GM18907 (cell line): Measurements from ENCODE around the gene TRPM2.
"Not testable (repeated sequence)": the region's sequence is repeated elsewhere in the genome, so short reads cannot be mapped to it uniquely, and the experiment has no call there.

Experiments used
- ATAC-seq: cut with Tn5 transposase; IDR thresholded peaks from one replicate; pipeline ENCODE4 v1.9.1; 2021; ENCODE audit warnings: mild to moderate bottlenecking, moderate library complexity; ENCODE audit not compliant: unreplicated experiment

TRPM2 gene

DNA sequence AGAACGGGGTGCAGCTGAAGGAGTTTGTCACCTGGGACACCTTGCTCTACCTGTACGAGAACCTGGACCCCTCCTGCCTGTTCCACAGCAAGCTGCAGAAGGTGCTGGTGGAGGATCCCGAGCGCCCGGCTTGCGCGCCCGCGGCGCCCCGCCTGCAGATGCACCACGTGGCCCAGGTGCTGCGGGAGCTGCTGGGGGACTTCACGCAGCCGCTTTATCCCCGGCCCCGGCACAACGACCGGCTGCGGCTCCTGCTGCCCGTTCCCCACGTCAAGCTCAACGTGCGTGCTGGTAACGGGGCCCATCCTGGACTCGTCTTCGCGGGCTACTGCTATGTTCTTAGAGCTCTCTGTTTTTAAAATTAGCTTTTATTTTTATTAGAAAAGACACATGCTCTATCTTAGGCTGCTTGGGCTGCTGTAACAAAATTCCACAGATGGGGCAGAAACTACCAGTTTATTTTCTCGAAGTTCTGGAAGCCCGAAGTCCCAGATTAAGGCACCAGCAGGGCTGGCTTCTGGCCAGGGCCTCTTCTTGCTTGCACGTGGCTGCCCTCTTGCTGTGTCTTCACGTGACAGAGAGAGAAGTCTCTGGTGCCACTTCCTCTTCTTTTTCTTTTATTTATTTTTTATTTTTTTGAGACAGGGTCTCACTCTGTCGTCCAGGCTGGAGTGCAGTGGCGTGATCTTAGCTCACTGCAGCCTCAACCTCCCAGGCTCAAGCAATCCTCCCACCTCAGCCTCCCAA lies 38.1 kb downstream of the TRPM2 start:
- ATAC-seq: no peak

- no peak for ATAC-seq
These were observed 38.8 kb downstream of the TRPM2 start for GRCh38 chr21:44392185-44392584.

DNA sequence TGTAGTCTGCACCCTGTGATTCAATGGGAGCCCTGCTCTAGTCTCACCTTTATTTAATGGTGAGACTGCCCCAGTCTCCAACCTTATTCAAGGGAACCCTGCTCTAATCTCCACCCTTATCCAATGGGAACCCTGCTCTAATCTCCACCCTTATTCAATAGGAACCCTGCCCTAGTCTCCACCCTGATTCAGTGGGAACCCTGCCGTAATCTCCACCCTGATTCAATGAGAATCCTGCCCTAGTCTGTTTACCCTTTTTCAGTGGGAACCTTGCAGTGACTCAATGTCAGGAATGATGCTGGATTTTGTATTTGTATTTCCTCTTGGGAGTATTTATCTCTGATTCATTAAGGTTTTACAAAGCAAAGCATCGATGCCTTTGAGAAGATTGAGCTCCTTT lies 39.5 kb downstream of the TRPM2 start:
- no peak for ATAC-seq

DNA sequence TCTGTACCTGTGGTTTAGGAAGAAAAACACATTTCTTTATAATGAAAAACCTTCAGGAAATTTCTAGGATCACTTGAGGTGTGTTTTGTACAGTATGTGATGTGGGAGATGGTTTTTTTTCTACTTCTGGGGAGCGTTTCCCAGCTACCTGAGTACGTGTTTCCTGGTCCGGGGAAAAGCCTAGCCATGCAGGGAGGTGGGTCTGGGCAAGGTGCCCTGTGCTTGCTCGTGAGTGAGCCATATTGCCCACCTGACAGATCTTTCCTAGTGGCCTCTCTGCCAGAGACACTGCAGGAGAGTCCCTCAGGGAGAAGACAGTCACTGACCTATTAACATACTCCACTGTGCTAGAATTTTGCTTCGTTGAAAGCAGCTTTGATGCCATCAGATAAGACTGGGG lies 41.3 kb downstream of the TRPM2 start:
- ATAC-seq: no peak

- no peak for ATAC-seq
These were observed 41.8 kb downstream of the TRPM2 start for GRCh38 chr21:44395260-44395659.

DNA sequence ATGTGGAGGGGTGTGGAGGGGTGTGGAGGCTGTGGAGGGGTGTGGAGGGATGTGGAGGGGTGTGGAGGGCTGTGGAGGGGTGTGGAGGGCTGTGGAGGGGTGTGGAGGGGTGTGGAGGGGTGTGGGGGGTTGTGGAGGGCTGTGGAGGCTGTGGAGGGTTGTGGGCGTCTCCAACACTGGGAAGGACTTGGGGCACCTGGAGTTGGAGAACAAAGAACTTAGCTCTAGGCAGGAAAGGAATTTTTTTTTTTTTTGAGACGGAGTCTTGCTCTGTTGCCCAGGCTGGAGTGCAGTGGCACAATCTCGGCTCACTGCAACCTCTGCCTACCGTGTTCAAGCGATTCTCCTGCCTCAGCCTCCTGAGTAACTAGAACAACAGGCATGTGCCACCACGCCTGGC lies 43.4 kb downstream of the TRPM2 start:
- ATAC-seq: not testable (repeated sequence)

DNA sequence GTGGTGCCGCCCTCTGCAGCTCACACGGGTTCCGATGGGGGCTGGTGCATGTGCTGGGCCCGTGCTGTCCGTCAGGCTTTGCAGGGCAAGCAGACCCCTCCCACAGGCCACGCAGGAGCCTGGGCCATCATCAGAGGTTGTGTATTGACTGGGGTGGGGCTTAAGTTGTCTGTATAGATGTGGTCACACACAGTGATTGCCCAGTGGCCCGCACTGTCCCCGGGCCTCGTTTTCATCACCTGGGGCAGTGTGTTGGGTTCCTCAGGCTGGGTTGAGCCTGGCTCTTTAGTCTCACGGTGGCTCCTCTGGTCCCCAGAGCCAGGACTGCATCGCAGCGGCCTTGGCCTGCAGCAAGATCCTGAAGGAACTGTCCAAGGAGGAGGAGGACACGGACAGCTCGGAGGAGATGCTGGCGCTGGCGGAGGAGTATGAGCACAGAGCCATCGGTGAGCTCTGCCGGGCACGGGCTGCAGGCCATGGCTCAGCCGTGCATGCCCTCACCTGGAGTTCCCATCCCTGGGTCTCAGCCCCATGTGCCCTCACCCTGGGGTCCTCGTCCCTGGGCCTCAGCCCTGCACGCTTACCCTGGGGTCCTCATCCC lies 44.1 kb downstream of the TRPM2 start:
- no peak for ATAC-seq

GRCh38 chr21:44398499-44398898 lies 45.1 kb downstream of the TRPM2 start:
- ATAC-seq: no peak

DNA sequence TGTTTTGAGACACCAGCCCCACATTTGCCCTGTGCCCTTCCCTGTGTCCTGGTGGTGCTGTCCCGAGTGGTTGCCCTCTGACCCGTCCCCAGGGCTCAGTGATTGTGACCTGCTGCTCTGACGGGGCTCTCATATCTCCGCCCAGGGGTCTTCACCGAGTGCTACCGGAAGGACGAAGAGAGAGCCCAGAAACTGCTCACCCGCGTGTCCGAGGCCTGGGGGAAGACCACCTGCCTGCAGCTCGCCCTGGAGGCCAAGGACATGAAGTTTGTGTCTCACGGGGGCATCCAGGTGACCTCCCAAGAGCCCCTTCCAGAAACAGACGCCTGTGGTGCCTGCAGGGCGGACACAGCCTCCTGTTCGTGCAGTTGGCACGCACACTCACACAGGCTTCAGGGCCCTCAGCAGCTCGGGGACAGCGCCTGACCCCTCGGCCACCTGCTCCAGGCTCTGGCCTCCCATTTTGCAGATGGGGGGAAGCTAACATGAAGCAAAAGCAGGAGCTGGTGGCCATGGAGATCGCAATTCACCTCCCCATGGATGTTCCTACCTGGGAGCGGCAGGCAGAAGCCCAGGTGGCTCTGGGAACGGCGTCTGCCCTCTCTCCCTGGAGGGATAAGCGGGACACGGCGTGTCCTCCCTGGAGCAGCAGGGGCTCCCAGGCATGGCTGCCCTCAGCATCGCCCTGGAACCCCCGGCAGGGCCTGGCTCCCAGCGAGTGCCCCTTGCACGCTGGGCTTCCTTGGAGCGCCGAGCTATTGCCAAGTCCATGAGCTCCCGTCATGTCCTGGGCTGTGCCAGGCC lies 45.9 kb downstream of the TRPM2 start:
- no peak for ATAC-seq

- no peak for ATAC-seq
These were observed 46.8 kb downstream of the TRPM2 start for GRCh38 chr21:44399955-44400790.

DNA sequence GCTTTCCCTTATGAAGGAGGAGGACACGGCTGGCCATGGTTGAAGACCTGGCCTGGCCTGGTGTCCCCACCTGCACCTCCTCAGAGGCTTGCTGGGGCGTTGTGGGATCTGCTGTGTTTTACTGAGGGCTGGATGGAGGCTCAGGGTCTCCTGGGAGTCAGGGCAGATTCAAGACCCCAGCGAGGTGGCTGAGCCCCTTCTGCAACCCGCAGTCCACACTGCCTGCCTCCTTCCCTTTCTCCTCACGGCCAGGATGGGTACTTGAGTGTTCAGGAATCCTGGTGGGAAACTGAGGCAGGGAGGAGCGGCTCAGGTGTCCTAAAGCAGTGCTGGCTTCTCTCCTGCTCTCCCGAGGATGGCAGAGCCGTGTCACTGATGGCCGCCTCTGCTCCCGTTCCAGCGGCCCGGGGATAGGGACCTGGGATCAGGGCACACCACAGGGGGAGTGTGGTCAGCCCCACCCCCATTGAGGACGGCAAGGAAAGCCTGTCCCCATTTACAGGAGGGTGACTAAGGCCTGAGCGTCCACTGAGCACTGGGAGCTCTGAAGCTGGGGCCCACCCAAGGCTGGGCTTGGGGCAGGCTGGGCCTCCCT lies 47.5 kb downstream of the TRPM2 start:
- no peak for ATAC-seq

- ATAC-seq: no peak
These were observed 48.2 kb downstream of the TRPM2 start for GRCh38 chr21:44401386-44402160.

GRCh38 chr21:44402323-44403105 lies 49.1 kb downstream of the TRPM2 start:
- ATAC-seq: no peak

DNA sequence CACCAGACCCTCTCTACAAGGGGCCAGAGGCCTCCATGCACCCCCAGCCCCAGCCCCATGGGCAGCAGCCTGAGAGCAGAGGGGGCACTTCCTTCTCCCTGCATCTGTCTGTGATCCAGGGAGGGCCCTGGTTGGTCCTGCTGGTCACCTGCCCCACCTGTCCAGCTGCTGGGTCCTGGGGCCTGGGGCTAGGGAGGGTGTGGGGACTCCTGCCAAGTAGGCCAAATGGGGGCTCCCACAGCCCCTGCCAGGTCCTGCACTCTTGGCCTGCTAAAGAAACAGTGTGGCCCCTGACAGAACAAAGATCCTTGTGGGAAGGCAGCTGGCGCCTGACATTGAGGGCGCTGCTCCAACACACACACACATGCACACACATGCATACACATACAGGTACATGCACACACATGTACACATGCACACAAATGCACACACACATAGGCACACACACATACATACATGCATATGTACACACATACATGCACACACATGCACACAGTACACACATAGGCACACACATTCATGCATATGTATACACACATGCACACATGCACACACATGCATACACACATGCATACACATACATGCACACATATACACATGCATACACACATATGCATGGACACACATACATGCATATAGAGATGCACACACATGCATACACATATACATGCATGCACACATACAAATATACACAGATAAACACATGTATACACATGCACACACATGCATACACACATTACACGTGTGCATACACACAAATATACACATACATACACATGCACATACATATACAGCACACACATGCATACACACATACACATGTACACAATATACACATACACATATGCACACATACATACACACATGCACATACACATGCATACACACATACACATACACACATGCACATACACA lies 49.9 kb downstream of the TRPM2 start:
- no peak for ATAC-seq

GRCh38 chr21:44404482-44404881 lies 51.1 kb downstream of the TRPM2 start:
- ATAC-seq: not testable (repeated sequence)

GRCh38 chr21:44405091-44405947 lies 51.9 kb downstream of the TRPM2 start:
- no peak for ATAC-seq
